ENCODE data around the gene IFNAR1.

GRCh38 chr21:33293136-33293535, 31.6 kb upstream of the IFNAR1 start:
- TF ChIP-seq CTCF (IDR thresholded peaks at IDR 0.05) (no peak), POLR2A (IDR thresholded peaks at IDR 0.05) (no peak)
